T-cell (primary cell): ENCODE data around the gene PRRT4. TPM values are rescaled to one million over a fixed set of nuclear protein-coding genes. Genes with fewer than 3 reads are reported as not detected.

ENCODE experiments used
- ATAC-seq, 4 experiments: fragments of 200-7000 bp in 3 of 4; fragments of 150-1000 bp in 1 of 4; cut with Tn5 transposase; replicated peaks in 1 of 4; 1 replicate in 3 of 4; 2 replicates in 1 of 4; pipeline ENCODE4 v1.10.0; 2021; ENCODE audit warnings: moderate library complexity in 3 of 4, mild to moderate bottlenecking in 2 of 4, moderate number of reproducible peaks in 1 of 4
- CTCF ChIA-PET, 2 donors: fragments of 300-600 bp; sonication (Branson Sonifier 250); formaldehyde crosslinking; loops; one replicate each; lab custom pipeline; 2022; ENCODE audit warnings: antibody characterized with exemption in 2 of 2; lab: Charles Lee
- POLR2A ChIA-PET, 2 donors: fragments of 300-600 bp; sonication (Branson Sonifier 250); formaldehyde crosslinking; loops; one replicate each; lab custom pipeline; 2022; ENCODE audit warnings: antibody characterized with exemption in 2 of 2; lab: Charles Lee
- DNase-seq, 35 experiments: peaks; one replicate each; pipeline versions ENCODE4 v3.0.0 to v3.0.0-alpha.2; 2013 to 2023
- H3K27ac ChIP-seq: one replicate; pipeline ENCODE4 v1.5.1; 2013; ENCODE audit warnings: low read length
- H3K27me3 ChIP-seq, 2 experiments: replicated peaks in 1 of 2; 1 replicate in 1 of 2; 2 replicates in 1 of 2; pipeline versions ENCODE4 v1.6.1 to v1.7.0; 2013; ENCODE audit warnings: low read length in 1 of 2, mixed read lengths in 1 of 2; ENCODE audit not compliant: control insufficient read depth in 2 of 2, insufficient read depth in 2 of 2; ENCODE audit errors: extremely low read depth in 1 of 2
- H3K36me3 ChIP-seq, 2 donors: 1 replicate in 1 of 2; 2 replicates in 1 of 2; pipeline versions ENCODE4 v1.6.1 to v1.7.0; 2013; ENCODE audit warnings: low read length in 1 of 2; ENCODE audit not compliant: control insufficient read depth in 2 of 2, insufficient read depth in 1 of 2; ENCODE audit errors: extremely low read depth in 1 of 2
- H3K4me1 ChIP-seq, 2 experiments: 1 replicate in 1 of 2; 2 replicates in 1 of 2; pipeline versions ENCODE4 v1.6.1 to v1.7.0; 2013; ENCODE audit warnings: low read length in 2 of 2, mixed read lengths in 1 of 2; ENCODE audit not compliant: insufficient read depth in 2 of 2, control insufficient read depth in 1 of 2; ENCODE audit errors: extremely low read depth in 1 of 2
- H3K4me3 ChIP-seq, 2 donors: 1 replicate in 1 of 2; 2 replicates in 1 of 2; pipeline versions ENCODE4 v1.5.1 to v1.7.0; 2013; ENCODE audit warnings: mild to moderate bottlenecking in 2 of 2, low read length in 1 of 2, moderate library complexity in 1 of 2; ENCODE audit not compliant: control insufficient read depth in 1 of 2; ENCODE audit errors: extremely low read depth in 1 of 2
- H3K9me3 ChIP-seq: 2 replicates; pipeline ENCODE4 v1.7.0; 2013
- H3K27ac Mint-ChIP-seq, 2 donors: one replicate each; pipeline ENCODE4 v1.8.0; 2020 to 2021; ENCODE audit warnings: mild to moderate bottlenecking in 2 of 2, mixed read lengths in 2 of 2
- H3K27me3 Mint-ChIP-seq, 2 donors: one replicate each; pipeline ENCODE4 v1.8.0; 2021 to 2022; ENCODE audit warnings: mixed read lengths in 2 of 2
- H3K36me3 Mint-ChIP-seq: one replicate; pipeline ENCODE4 v1.8.0; 2021; ENCODE audit warnings: mixed read lengths
- H3K4me1 Mint-ChIP-seq, 3 donors: one replicate each; pipeline ENCODE4 v1.8.0; 2020 to 2022; ENCODE audit warnings: mixed read lengths in 3 of 3, mild to moderate bottlenecking in 1 of 3
- H3K4me3 Mint-ChIP-seq, 3 donors: one replicate each; pipeline ENCODE4 v1.8.0; 2020 to 2022; ENCODE audit warnings: mild to moderate bottlenecking in 3 of 3, mixed read lengths in 3 of 3, moderate library complexity in 3 of 3
- H3K9me3 Mint-ChIP-seq, 3 donors: one replicate each; pipeline ENCODE4 v1.8.0; 2020 to 2022; ENCODE audit warnings: mixed read lengths in 3 of 3
- WGBS: methylation state at CpG from one replicate; pipeline ENCODE4 v1.1.5; 2013; ENCODE audit warnings: missing lambda C conversion rate; ENCODE audit not compliant: insufficient coverage; 5-methylcytosine and 5-hydroxymethylcytosine counted together
- total RNA-seq, 35 experiments: library from RNA in 6 of 35; stranded (reverse) in 6 of 35; fragments of 120-200 nt in 1 of 35; gene quantifications; one replicate each; pipeline versions ENCODE4 v1.2.1 to v1.2.4 and lab custom pipeline; 2013 to 2026

PRRT4 gene
- total RNA-seq, 5 donors from 2014 or later (not counting 1 experiment from before 2014, with no cell fraction given), result 0.15 to 1.1 (median 0.65) TPM

DNA sequence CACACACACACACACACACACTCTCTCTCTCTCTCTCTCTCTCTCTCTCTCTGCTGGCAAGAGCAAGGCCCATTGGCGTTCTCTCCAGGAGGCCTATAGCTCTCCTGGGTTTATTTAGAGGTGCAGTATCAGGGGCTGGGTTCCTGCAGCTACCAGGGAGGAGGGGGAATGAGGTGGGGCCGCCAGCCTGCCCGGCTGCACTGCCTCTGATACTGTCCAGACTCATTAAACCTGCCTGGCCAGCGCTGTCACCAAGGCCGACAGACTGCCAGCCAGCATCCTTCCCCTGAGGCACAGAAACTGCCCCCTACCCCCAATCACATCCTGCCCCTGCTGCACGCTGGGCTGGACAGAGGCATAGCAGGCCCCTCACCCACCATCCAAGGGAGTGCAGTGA is 4.3 kb downstream of the PRRT4 start:
- Mint-ChIP-seq H3K27me3 (peaks cover 26 to 38% of the 10 kb centered on the region in 2 donors), H3K9me3 (no peaks in the 10 kb centered on the region), H3K4me3 (no peak overlapping the region), H3K27ac (no peak overlapping the region), H3K36me3 (no peaks in the 10 kb centered on the region), H3K4me1 (peaks cover 12 to 24% (median 20%) of the 10 kb centered on the region in 3 donors)
- Histone ChIP-seq H3K9me3 (no peaks in the 10 kb centered on the region), H3K4me3 (no peak overlapping the region), H3K4me1 (peaks cover 0 to 22% of the 10 kb centered on the region in 2 experiments), H3K27me3 (peaks cover 3 to 50% of the 10 kb centered on the region in 2 experiments), H3K27ac (no peak overlapping the region), H3K36me3 (no peaks in the 10 kb centered on the region)
- ATAC-seq (no peak), DNase-seq (no peak)
- WGBS, result 89% methylated on average over 3 of the region's 6 CpGs
- POLR2A ChIA-PET, result interaction anchor here in 1 of 2 donors (0.5 kb wide), 1 partner anchor 226 kb away, joined by 5 read pairs; no protein-coding TSS in a partner anchor
- CTCF ChIA-PET, result interaction anchor here (0.7 to 2.0 kb wide), 3 partner anchors 30 to 68 kb away, joined by 3 to 5 read pairs (median 5); partner anchors contain the start of gene IMPDH1 (in 1 of the 2)

DNA sequence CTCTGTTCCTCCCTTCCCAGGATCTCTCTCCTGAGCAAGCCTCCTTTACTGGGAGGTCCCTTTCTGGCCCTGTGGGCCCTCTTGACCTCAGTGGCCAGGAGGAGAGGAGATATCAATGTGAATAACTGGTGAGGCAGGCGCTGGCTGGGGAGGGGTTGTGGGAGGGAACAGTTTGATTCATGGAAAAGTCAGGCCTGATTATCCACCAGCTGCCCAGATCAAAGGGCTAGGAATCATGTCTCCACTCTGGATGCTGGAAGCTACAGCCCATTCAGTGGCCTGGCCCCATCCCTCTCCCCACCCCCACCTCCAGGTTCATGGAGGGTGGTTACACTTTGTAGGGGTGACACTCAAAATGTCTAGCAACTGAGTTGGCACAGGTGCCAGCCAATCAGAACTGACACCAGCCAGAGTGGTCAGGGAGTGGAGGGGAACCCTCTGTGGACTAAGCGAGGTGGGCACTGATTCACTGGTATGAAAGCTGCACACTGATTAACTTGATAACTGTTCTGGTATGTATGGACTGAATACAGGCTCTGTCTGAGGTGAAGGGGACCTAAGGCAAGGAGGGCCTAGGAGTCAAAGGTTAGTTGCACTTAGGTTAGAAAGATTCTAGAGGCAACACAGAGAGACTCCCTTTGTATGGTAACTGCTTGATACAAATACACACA is 4.8 kb downstream of the PRRT4 start:
- DNase-seq (no peak), ATAC-seq (no peak)
- H3K4me3 Mint-ChIP-seq, result no peak overlapping the region
- H3K4me1 Mint-ChIP-seq, result peaks cover 7 to 18% (median 14%) of the 10 kb centered on the region in 3 donors
- H3K36me3 Mint-ChIP-seq, result no peaks in the 10 kb centered on the region
- no peaks in the 10 kb centered on the region for H3K9me3 Mint-ChIP-seq
- peaks cover 0 to 18% of the 10 kb centered on the region in 2 experiments for H3K4me1 ChIP-seq
- H3K36me3 ChIP-seq, result no peaks in the 10 kb centered on the region
- no peak overlapping the region for H3K4me3 ChIP-seq
- peaks cover 21 to 33% of the 10 kb centered on the region in 2 donors for H3K27me3 Mint-ChIP-seq
- H3K27me3 ChIP-seq, result peaks cover 3 to 50% of the 10 kb centered on the region in 2 experiments
- no peak overlapping the region for H3K27ac ChIP-seq
- no peak overlapping the region for H3K27ac Mint-ChIP-seq
- 80% methylated on average over 1 of the region's 2 CpGs for WGBS
- no peaks in the 10 kb centered on the region for H3K9me3 ChIP-seq
- ChIA-PET POLR2A (interaction anchor here in 1 of 2 donors (0.5 kb wide), 1 partner anchor 225 kb away, joined by 5 read pairs; no protein-coding TSS in a partner anchor), CTCF (interaction anchor here (0.6 to 2.0 kb wide), 3 partner anchors 15 to 68 kb away, joined by 3 to 5 read pairs (median 3); partner anchors contain the start of gene IMPDH1 (in 1 of the 2))

DNA sequence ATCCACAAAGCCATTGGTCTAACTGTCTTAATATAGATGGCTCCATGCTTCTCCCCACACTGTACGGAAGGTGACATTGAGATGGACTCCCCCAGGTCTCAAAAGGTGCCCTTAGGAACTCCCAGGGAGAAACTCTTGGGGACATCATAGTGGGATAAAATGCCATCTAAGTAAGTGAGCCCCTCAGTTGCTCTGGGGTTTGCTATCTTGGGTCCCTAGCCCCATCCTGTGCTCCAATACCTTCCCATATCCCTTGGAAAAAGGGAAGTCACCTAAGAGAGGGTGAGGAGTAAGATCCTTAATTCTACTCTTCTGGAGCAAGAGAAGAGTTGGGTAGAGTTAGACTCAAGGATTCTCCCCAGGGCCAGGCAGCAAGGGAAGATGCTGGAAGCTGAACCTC is 7.9 kb downstream of the PRRT4 start:
- Mint-ChIP-seq H3K36me3 (no peaks in the 10 kb centered on the region), H3K4me3 (peak overlapping the region in 2 of 3 donors; percentile 53 to 75), H3K4me1 (peaks cover 3 to 14% (median 6%) of the 10 kb centered on the region in 3 donors), H3K9me3 (no peaks in the 10 kb centered on the region), H3K27me3 (peaks cover 27 to 43% of the 10 kb centered on the region in 2 donors), H3K27ac (peak overlapping the region in 1 of 2 donors; percentile 23)
- no peaks in the 10 kb centered on the region for H3K9me3 ChIP-seq
- peaks cover 0 to 10% of the 10 kb centered on the region in 2 experiments for H3K4me1 ChIP-seq
- peaks cover 3 to 40% of the 10 kb centered on the region in 2 experiments for H3K27me3 ChIP-seq
- CTCF ChIA-PET, result interaction anchor here in 1 of 2 donors (1.2 kb wide), 1 partner anchor 34 kb away, joined by 3 read pairs; no protein-coding TSS in a partner anchor
- POLR2A ChIA-PET, result interaction anchor here in 1 of 2 donors (0.5 kb wide), 1 partner anchor 15 kb away, joined by 4 read pairs; no protein-coding TSS in a partner anchor
- ATAC-seq, result no peak
- no peak overlapping the region for H3K27ac ChIP-seq
- H3K36me3 ChIP-seq, result no peaks in the 10 kb centered on the region
- WGBS, result no CpG with 5 or more reads among the region's 1 CpG
- no peak overlapping the region for H3K4me3 ChIP-seq
- no peak for DNase-seq

DNA sequence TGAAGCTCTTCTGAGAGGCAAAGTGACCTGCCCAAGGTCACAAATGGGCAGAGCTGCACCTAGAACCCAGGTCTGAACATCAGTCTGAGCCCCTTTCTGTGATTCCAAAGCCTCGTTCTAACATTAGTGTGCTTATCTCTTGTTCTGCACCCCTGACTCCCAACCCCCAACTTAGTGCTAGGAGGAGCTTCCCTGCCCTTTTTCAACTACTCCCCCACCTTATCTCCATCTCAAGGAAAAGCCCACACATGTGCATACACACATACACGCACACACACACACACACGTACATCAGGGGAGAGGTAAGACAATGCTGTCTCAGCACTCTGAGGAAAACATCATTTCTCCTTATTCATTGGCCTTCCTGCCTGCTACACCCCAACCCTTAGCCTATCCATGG is 8.3 kb downstream of the PRRT4 start:
- DNase-seq, result no peak
- Mint-ChIP-seq H3K9me3 (no peaks in the 10 kb centered on the region), H3K4me3 (peak overlapping the region; percentile 21 to 75 (median 53)), H3K36me3 (no peaks in the 10 kb centered on the region), H3K27me3 (peaks cover 25 to 40% of the 10 kb centered on the region in 2 donors), H3K4me1 (peaks cover 3 to 14% (median 6%) of the 10 kb centered on the region in 3 donors), H3K27ac (no peak overlapping the region)
- Histone ChIP-seq H3K27me3 (peaks cover 3 to 40% of the 10 kb centered on the region in 2 experiments), H3K27ac (no peak overlapping the region), H3K4me1 (peaks cover 0 to 10% of the 10 kb centered on the region in 2 experiments), H3K4me3 (no peak overlapping the region), H3K36me3 (no peaks in the 10 kb centered on the region), H3K9me3 (no peaks in the 10 kb centered on the region)
- POLR2A ChIA-PET, result no interaction called here
- WGBS, result 92% methylated on average over 3 of the region's 3 CpGs
- CTCF ChIA-PET, result interaction anchor here in 1 of 2 donors (1.2 kb wide), 1 partner anchor 34 kb away, joined by 3 read pairs; no protein-coding TSS in a partner anchor
- no peak for ATAC-seq

DNA sequence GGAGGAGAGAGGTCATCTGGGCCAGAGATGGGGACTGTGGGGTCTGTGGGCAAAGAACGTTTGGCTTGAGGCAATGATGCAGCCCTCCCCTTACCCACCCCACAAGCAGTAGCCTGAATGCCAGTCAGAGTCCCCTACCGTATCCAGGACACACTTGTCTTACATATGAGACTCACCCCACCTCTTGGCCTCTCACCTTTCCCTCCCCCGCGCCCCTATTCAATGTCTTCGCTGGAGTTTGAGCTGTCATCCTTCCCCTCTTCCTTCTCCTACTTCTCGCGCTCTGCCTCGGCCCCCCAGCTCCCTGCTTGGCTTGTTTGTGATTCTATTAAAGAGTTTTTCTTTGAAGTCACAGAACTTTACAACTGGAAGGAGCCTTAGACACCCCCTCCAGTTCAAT is 8.9 kb downstream of the PRRT4 start:
- Histone ChIP-seq H3K9me3 (no peaks in the 10 kb centered on the region), H3K27ac (no peak overlapping the region), H3K36me3 (no peaks in the 10 kb centered on the region), H3K27me3 (peaks cover 3 to 39% of the 10 kb centered on the region in 2 experiments), H3K4me3 (no peak overlapping the region), H3K4me1 (peaks cover 0 to 10% of the 10 kb centered on the region in 2 experiments)
- H3K4me1 Mint-ChIP-seq, result peaks cover 3 to 14% (median 6%) of the 10 kb centered on the region in 3 donors
- peak overlapping the region; percentile 21 to 75 (median 53) for H3K4me3 Mint-ChIP-seq
- peak overlapping the region in 1 of 2 donors; percentile 15 for H3K27ac Mint-ChIP-seq
- CTCF ChIA-PET, result interaction anchor here in 1 of 2 donors (1.2 kb wide), 1 partner anchor 35 kb away, joined by 3 read pairs; no protein-coding TSS in a partner anchor
- ATAC-seq (no peak), DNase-seq (no peak)
- POLR2A ChIA-PET, result no interaction called here
- H3K9me3 Mint-ChIP-seq, result no peaks in the 10 kb centered on the region
- 84% methylated on average over 6 of the region's 8 CpGs for WGBS
- peaks cover 31 to 40% of the 10 kb centered on the region in 2 donors for H3K27me3 Mint-ChIP-seq
- H3K36me3 Mint-ChIP-seq, result no peaks in the 10 kb centered on the region

DNA sequence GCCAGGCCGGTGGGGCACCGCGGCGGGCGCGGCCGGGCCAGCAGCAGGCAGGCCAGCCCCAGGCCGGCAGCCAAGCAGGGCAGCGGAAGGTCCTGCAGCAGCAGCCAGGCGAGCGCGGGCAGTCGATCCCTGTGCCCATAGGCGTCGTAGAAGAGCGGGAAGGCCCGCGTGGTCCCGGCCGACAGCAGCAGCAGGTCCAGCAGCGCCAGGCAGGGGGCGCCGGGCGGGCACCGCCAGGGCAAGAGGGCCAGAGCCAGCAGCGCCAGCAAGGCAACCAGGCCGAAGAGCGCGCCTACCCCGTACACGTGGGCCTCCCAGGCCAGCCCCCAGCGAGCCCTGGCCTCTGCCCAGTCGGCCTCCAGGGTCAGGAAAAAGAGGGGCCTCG is 9.3 kb downstream of the PRRT4 start:
- peak; percentile 36 to 60 (median 45) for ATAC-seq
- CTCF ChIA-PET, result no interaction called here

More for the DNA sequence above, 9.3 kb downstream of the PRRT4 start:
- WGBS, result 16% methylated on average over 33 of the region's 34 CpGs
- peaks cover 3 to 14% (median 6%) of the 10 kb centered on the region in 3 donors for H3K4me1 Mint-ChIP-seq
- H3K27me3 Mint-ChIP-seq, result peaks cover 34 to 40% of the 10 kb centered on the region in 2 donors
- H3K9me3 ChIP-seq, result no peaks in the 10 kb centered on the region
- H3K4me1 ChIP-seq, result peaks cover 0 to 10% of the 10 kb centered on the region in 2 experiments
- H3K4me3 ChIP-seq, result peak overlapping the region in 1 of 2 donors; percentile 5
- POLR2A ChIA-PET, result no interaction called here
- H3K4me3 Mint-ChIP-seq, result peak overlapping the region in 1 of 3 donors; percentile 75
- DNase-seq, result peak in 11 of 35 experiments; percentile 5 to 41 (median 22)
- no peak overlapping the region for H3K27ac Mint-ChIP-seq
- no peaks in the 10 kb centered on the region for H3K9me3 Mint-ChIP-seq
- peaks cover 3 to 36% of the 10 kb centered on the region in 2 experiments for H3K27me3 ChIP-seq
- no peak overlapping the region for H3K27ac ChIP-seq
- no peaks in the 10 kb centered on the region for H3K36me3 ChIP-seq
- H3K36me3 Mint-ChIP-seq, result no peaks in the 10 kb centered on the region
